WTC11 (cell line): ENCODE results near the gene RBM26. TPM values are rescaled to one million over a fixed set of nuclear protein-coding genes. Genes with fewer than 3 reads are reported as not detected.

ENCODE experiments used
- ATAC-seq: fragments of 200-7000 bp; cut with Tn5 transposase; 2 replicates; pipeline ENCODE4 v1.10.0; 2021; ENCODE audit warnings: mild to moderate bottlenecking, moderate library complexity
- CTCF ChIA-PET: fragments of 300-600 bp; sonication (Branson Sonifier 250); formaldehyde crosslinking; loops from one replicate; lab custom pipeline; 2021; ENCODE audit warnings: antibody characterized with exemption; lab: Charles Lee
- POLR2A ChIA-PET: fragments of 350-600 bp; sonication (Branson Sonifier 250); formaldehyde crosslinking; loops from one replicate; lab custom pipeline; 2021; ENCODE audit warnings: antibody characterized with exemption; lab: Charles Lee
- DNase-seq: peaks from one replicate; pipeline ENCODE4 v3.0.0; 2021; ENCODE audit warnings: low spot score
- H3K27ac Mint-ChIP-seq: 2 replicates; pipeline ENCODE4 v1.8.0; 2021; ENCODE audit warnings: mixed read lengths
- H3K27me3 Mint-ChIP-seq: 2 replicates; pipeline ENCODE4 v1.8.0; 2021; ENCODE audit warnings: low read depth, mild to moderate bottlenecking, moderate library complexity, mixed read lengths
- H3K36me3 Mint-ChIP-seq: 2 replicates; pipeline ENCODE4 v1.8.0; 2021; ENCODE audit warnings: mixed read lengths
- H3K4me1 Mint-ChIP-seq: 2 replicates; pipeline ENCODE4 v1.8.0; 2022; ENCODE audit warnings: mixed read lengths
- H3K4me3 Mint-ChIP-seq: 2 replicates; pipeline ENCODE4 v1.8.0; 2021; ENCODE audit warnings: mild to moderate bottlenecking, moderate library complexity, mixed read lengths
- H3K9me3 Mint-ChIP-seq: 2 replicates; pipeline ENCODE4 v1.8.0; 2021; ENCODE audit warnings: mixed read lengths
- ATF1 ChIP-seq: sonication (generic); formaldehyde crosslinking; IDR thresholded peaks from 2 replicates; pipeline ENCODE4 v1.8.1; 2023; ENCODE audit warnings: mild to moderate bottlenecking, moderate library complexity, missing genetic modification reagents
- ATF3 ChIP-seq: sonication (generic); formaldehyde crosslinking; conservative IDR thresholded peaks from 2 replicates; pipeline ENCODE4 v1.8.1; 2022; ENCODE audit warnings: mild to moderate bottlenecking, missing genetic modification reagents
- CBFB ChIP-seq: sonication (generic); formaldehyde crosslinking; IDR thresholded peaks from 2 replicates; pipeline ENCODE4 v1.8.1; 2022; ENCODE audit warnings: mild to moderate bottlenecking, low read depth, missing genetic modification reagents
- CREB1 ChIP-seq: sonication (generic); formaldehyde crosslinking; IDR thresholded peaks from 2 replicates; pipeline ENCODE4 v1.8.0; 2023; ENCODE audit warnings: mild to moderate bottlenecking, missing genetic modification reagents
- CTCF ChIP-seq: fragments of 200-600 bp; IDR thresholded peaks from 2 replicates; pipeline ENCODE4 v1.8.0; 2022; ENCODE audit warnings: antibody characterized with exemption
- E2F1 ChIP-seq: sonication (generic); formaldehyde crosslinking; IDR thresholded peaks from 2 replicates; pipeline ENCODE4 v1.8.0; 2022; ENCODE audit warnings: mild to moderate bottlenecking, missing genetic modification reagents
- ETV6 ChIP-seq: sonication (generic); formaldehyde crosslinking; IDR thresholded peaks from 2 replicates; pipeline ENCODE4 v1.8.1; 2022; ENCODE audit warnings: mild to moderate bottlenecking, missing genetic modification reagents
- FOXP1 ChIP-seq: sonication (generic); formaldehyde crosslinking; IDR thresholded peaks from 2 replicates; pipeline ENCODE4 v1.8.0; 2022; ENCODE audit warnings: missing genetic modification reagents, mild to moderate bottlenecking, moderate library complexity, borderline replicate concordance
- MXD4 ChIP-seq: fragments of 250-450 bp; sonication (Bioruptor Pico); IDR thresholded peaks from 2 replicates; pipeline ENCODE4 v1.8.0; 2021; ENCODE audit warnings: mild to moderate bottlenecking, moderate library complexity, borderline replicate concordance
- NR2C2 ChIP-seq: sonication (generic); formaldehyde crosslinking; IDR thresholded peaks from 2 replicates; pipeline ENCODE4 v1.8.0; 2022; ENCODE audit warnings: mild to moderate bottlenecking, missing genetic modification reagents
- RORB ChIP-seq: fragments of 250-450 bp; sonication (Bioruptor Pico); IDR thresholded peaks from 2 replicates; pipeline ENCODE4 v1.9.0; 2021; ENCODE audit warnings: mild to moderate bottlenecking
- SMAD3 ChIP-seq: sonication (generic); formaldehyde crosslinking; IDR thresholded peaks from 2 replicates; pipeline ENCODE4 v1.8.0; 2022; ENCODE audit warnings: missing genetic modification reagents, mild to moderate bottlenecking, borderline replicate concordance
- SP1 ChIP-seq: sonication (generic); formaldehyde crosslinking; conservative IDR thresholded peaks from 2 replicates; pipeline ENCODE4 v1.8.1; 2022; ENCODE audit warnings: missing genetic modification reagents
- TCF7 ChIP-seq: sonication (generic); formaldehyde crosslinking; IDR thresholded peaks from 2 replicates; pipeline ENCODE4 v1.8.0; 2022; ENCODE audit warnings: mild to moderate bottlenecking, low read depth, missing genetic modification reagents, moderate library complexity
- TEAD1 ChIP-seq: sonication (generic); formaldehyde crosslinking; IDR thresholded peaks from 2 replicates; pipeline ENCODE4 v1.8.0; 2022; ENCODE audit warnings: mild to moderate bottlenecking, missing genetic modification reagents
- TEAD4 ChIP-seq: sonication (generic); formaldehyde crosslinking; IDR thresholded peaks from 2 replicates; pipeline ENCODE4 v1.8.0; 2022; ENCODE audit warnings: mild to moderate bottlenecking, missing genetic modification reagents
- ZBTB21 ChIP-seq: sonication (generic); formaldehyde crosslinking; IDR thresholded peaks from 2 replicates; pipeline ENCODE4 v1.8.1; 2023; ENCODE audit warnings: mild to moderate bottlenecking, missing genetic modification reagents, borderline replicate concordance
- ZNF219 ChIP-seq: sonication (generic); formaldehyde crosslinking; IDR thresholded peaks from 2 replicates; pipeline ENCODE4 v1.8.0; 2023; ENCODE audit warnings: missing genetic modification reagents, mild to moderate bottlenecking, borderline replicate concordance
- ZNF232 ChIP-seq: sonication (generic); formaldehyde crosslinking; IDR thresholded peaks from 2 replicates; pipeline ENCODE4 v1.8.0; 2022; ENCODE audit warnings: mild to moderate bottlenecking, missing genetic modification reagents
- ZNF671 ChIP-seq: fragments of 250-450 bp; sonication (Bioruptor Pico); IDR thresholded peaks from 2 replicates; pipeline ENCODE4 v1.8.0; 2021; ENCODE audit warnings: mild to moderate bottlenecking
- total RNA-seq: library from RNA; stranded (reverse); gene quantifications from 3 replicates; pipeline ENCODE4 v1.2.3, GENCODE V29; 2021
- TF ChIP-seq, protein P1 (sequence below): sonication (generic); formaldehyde crosslinking; IDR thresholded peaks from 2 replicates; pipeline ENCODE4 v1.8.1; 2023; ENCODE audit warnings: mild to moderate bottlenecking, missing genetic modification reagents, moderate library complexity
- TF ChIP-seq, protein P2 (sequence below): sonication (generic); formaldehyde crosslinking; IDR thresholded peaks from 2 replicates; pipeline ENCODE4 v1.8.0; 2022; ENCODE audit warnings: mild to moderate bottlenecking, missing genetic modification reagents

RBM26 gene
- total RNA-seq, 1 experiment from 2014 or later: 64.1 TPM

DNA sequence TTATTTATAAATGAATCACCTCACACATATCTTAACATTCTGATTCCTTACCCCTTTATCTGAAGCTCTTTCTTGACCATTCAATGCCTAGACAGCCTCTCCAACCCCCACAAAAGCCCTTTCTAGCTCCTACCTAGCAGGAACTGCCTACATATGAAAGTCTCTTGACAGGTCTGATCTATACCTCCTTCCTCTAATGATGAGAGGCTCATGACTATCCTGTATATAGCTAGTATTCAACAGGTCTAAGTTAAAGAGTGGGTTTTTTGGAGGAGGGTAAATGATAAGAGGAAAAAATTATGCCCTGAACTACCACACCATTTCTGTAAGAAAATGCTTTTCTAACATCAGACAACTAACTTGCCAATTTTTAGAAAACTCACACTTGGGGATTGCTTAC is 47.0 kb downstream of the RBM26 start:
- 0 out of 2 replicates have a peak overlapping the region, but pooled peaks have one; percentile 78 for H3K27ac Mint-ChIP-seq
- POLR2A ChIA-PET: interaction anchor here (0.6 kb wide), 1 partner anchor 77 kb away, joined by 3 read pairs; no protein-coding TSS in a partner anchor

GRCh38 chr13:79354285-79354684 is 51.8 kb downstream of the RBM26 start:
- POLR2A ChIA-PET: no interaction called here
- Mint-ChIP-seq H3K4me1 (no peaks in the 10 kb centered on the region), H3K4me3 (no peak overlapping the region), H3K36me3 (peaks cover 59% of the 10 kb centered on the region), H3K9me3 (no peaks in the 10 kb centered on the region), H3K27me3 (no peaks in the 10 kb centered on the region), H3K27ac (no peak overlapping the region)
- DNase-seq (no peak), ATAC-seq (no peak)
- no peak for TF ChIP-seq ZNF219 (CRISPR knock-in tag)
- no peak for TF ChIP-seq SMAD3
- no peak for TF ChIP-seq ATF1 (CRISPR knock-in tag)
- no peak for TF ChIP-seq TEAD1 (CRISPR knock-in tag)
- TF ChIP-seq E2F1: no peak
- TF ChIP-seq SP1: no peak
- no peak for TF ChIP-seq CREB1 (CRISPR knock-in tag)
- no peak for TF ChIP-seq FOXP1 (CRISPR knock-in tag)
- TF ChIP-seq CBFB (CRISPR knock-in tag): no peak
- TF ChIP-seq, protein P1, sequence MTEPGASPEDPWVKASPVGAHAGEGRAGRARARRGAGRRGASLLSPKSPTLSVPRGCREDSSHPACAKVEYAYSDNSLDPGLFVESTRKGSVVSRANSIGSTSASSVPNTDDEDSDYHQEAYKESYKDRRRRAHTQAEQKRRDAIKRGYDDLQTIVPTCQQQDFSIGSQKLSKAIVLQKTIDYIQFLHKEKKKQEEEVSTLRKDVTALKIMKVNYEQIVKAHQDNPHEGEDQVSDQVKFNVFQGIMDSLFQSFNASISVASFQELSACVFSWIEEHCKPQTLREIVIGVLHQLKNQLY (CRISPR knock-in tag): no peak
- no peak for TF ChIP-seq ATF3 (CRISPR knock-in tag)
- TF ChIP-seq MXD4: no peak
- TF ChIP-seq ZNF232 (CRISPR knock-in tag): no peak
- no peak for TF ChIP-seq ZNF671 (CRISPR knock-in tag)
- no peak for TF ChIP-seq ETV6 (CRISPR knock-in tag)
- CTCF ChIA-PET: interaction anchor here (1.0 kb wide), 2 partner anchors 37 to 127 kb away, joined by 3 read pairs; no protein-coding TSS in a partner anchor

More for the DNA sequence above, 47.0 kb downstream of the RBM26 start:
- Mint-ChIP-seq H3K4me1 (peaks cover 4% of the 10 kb centered on the region; the same call in 1 of the 2 replicates), H3K36me3 (peaks cover 69% of the 10 kb centered on the region), H3K9me3 (no peaks in the 10 kb centered on the region), H3K4me3 (no peak overlapping the region)
- CTCF ChIA-PET: no interaction called here
- DNase-seq (no peak), ATAC-seq (no peak)
- no peak for TF ChIP-seq CTCF
- TF ChIP-seq, all 79 proteins: peak for 0
- H3K27me3 Mint-ChIP-seq: no peaks in the 10 kb centered on the region

DNA sequence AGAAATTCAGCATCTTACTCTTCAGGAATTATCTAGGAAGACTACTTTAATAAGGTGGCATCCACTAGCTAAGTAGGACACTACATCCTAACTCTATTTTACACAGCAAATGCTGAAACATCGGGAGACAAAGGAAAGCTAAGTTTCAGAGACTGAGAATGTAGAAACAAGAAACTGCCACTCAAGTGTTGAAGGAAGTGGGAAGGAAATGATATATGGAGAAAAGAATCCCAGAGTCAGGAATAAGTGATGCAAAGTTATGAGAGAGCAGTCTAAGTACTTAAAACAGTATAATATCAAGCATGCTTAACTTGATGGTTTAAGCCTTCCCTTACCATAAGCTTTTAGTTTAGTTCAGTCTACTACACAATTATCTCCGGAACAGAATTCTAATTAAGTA is 52.4 kb downstream of the RBM26 start:
- Mint-ChIP-seq H3K4me3 (no peak overlapping the region), H3K4me1 (no peaks in the 10 kb centered on the region), H3K27ac (no peak overlapping the region), H3K9me3 (no peaks in the 10 kb centered on the region), H3K36me3 (peaks cover 53% of the 10 kb centered on the region), H3K27me3 (no peaks in the 10 kb centered on the region)
- POLR2A ChIA-PET: no interaction called here
- ATAC-seq (no peak), DNase-seq (no peak)
- CTCF ChIA-PET: interaction anchor here (1.0 kb wide), 2 partner anchors 38 to 126 kb away, joined by 3 to 5 read pairs; no protein-coding TSS in a partner anchor
- TF ChIP-seq RORB (CRISPR knock-in tag): no peak
- no peak for TF ChIP-seq ZNF219 (CRISPR knock-in tag)
- no peak for TF ChIP-seq ZBTB21 (CRISPR knock-in tag)
- TF ChIP-seq TCF7 (CRISPR knock-in tag): no peak
- no peak for TF ChIP-seq TEAD4 (CRISPR knock-in tag)
- TF ChIP-seq NR2C2 (CRISPR knock-in tag): no peak
- TF ChIP-seq, protein P2, sequence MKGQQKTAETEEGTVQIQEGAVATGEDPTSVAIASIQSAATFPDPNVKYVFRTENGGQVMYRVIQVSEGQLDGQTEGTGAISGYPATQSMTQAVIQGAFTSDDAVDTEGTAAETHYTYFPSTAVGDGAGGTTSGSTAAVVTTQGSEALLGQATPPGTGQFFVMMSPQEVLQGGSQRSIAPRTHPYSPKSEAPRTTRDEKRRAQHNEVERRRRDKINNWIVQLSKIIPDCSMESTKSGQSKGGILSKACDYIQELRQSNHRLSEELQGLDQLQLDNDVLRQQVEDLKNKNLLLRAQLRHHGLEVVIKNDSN (CRISPR knock-in tag): no peak
